ENCODE data around the gene PRAMEF13.
"Not testable (repeated sequence)": the region's sequence is repeated elsewhere in the genome, so short reads cannot be mapped to it uniquely, and the experiment has no call there.

GRCh38 chr1:13246554-13246871 is 45.3 kb upstream of the PRAMEF13 start:
- TF ChIP-seq CTCF (IDR thresholded peaks at IDR 0.05; ENCODE audit: poor library complexity); EZH2 (IDR thresholded peaks at IDR 0.05; ENCODE audit: borderline replicate concordance): not testable (repeated sequence)

All from hepatocyte (in vitro differentiated cells).